KOPT-K1 (cell line): ENCODE results near the gene ENTHD1.
"Not testable (repeated sequence)": the region's sequence is repeated elsewhere in the genome, so short reads cannot be mapped to it uniquely, and the experiment has no call there.

Experiments
- H3K27ac ChIP-seq: fragments of 200-600 bp; sonication (generic); 2 replicates; pipeline ENCODE4 v1.5.1; 2016; ENCODE audit warnings: antibody characterized with exemption, mild to moderate bottlenecking, low read depth, low read length; ENCODE audit not compliant: poor library complexity, severe bottlenecking
- H3K36me3 ChIP-seq: fragments of 200-600 bp; sonication (generic); 2 replicates; pipeline ENCODE4 v1.5.1; 2017; ENCODE audit warnings: antibody characterized with exemption, mild to moderate bottlenecking, low read length, moderate library complexity; ENCODE audit not compliant: insufficient read depth
- H3K9me3 ChIP-seq: fragments of 200-600 bp; sonication (generic); 2 replicates; pipeline ENCODE4 v1.5.1; 2017; ENCODE audit warnings: antibody characterized with exemption, low read length, mild to moderate bottlenecking; ENCODE audit not compliant: insufficient read depth, poor library complexity, severe bottlenecking

ENTHD1 gene

GRCh38 chr22:39735776-39736175 lies 157.8 kb downstream of the ENTHD1 start:
- Histone ChIP-seq H3K27ac (no peak overlapping the region), H3K9me3 (no peaks in the 10 kb centered on the region), H3K36me3 (no peaks in the 10 kb centered on the region)

- Histone ChIP-seq H3K27ac (no peak overlapping the region), H3K9me3 (no peaks in the 10 kb centered on the region), H3K36me3 (no peaks in the 10 kb centered on the region)
These were observed 158.7 kb downstream of the ENTHD1 start for GRCh38 chr22:39734866-39735265.

- H3K9me3 ChIP-seq, H3K27ac ChIP-seq, H3K36me3 ChIP-seq: not testable (repeated sequence)
These were observed 159.5 kb downstream of the ENTHD1 start for GRCh38 chr22:39734046-39734445.

- Histone ChIP-seq H3K36me3 (no peaks in the 10 kb centered on the region), H3K27ac (no peak overlapping the region), H3K9me3 (no peaks in the 10 kb centered on the region)
These were observed 160.4 kb downstream of the ENTHD1 start for GRCh38 chr22:39733191-39733590.

- Histone ChIP-seq H3K9me3 (no peaks in the 10 kb centered on the region), H3K27ac (no peak overlapping the region), H3K36me3 (no peaks in the 10 kb centered on the region)
These were observed 160.9 kb downstream of the ENTHD1 start for GRCh38 chr22:39732625-39733024.

- Histone ChIP-seq H3K9me3 (no peaks in the 10 kb centered on the region), H3K27ac (no peak overlapping the region), H3K36me3 (no peaks in the 10 kb centered on the region)
These were observed 161.5 kb downstream of the ENTHD1 start for GRCh38 chr22:39731881-39732555.

- Histone ChIP-seq H3K9me3 (no peaks in the 10 kb centered on the region), H3K36me3 (no peaks in the 10 kb centered on the region), H3K27ac (no peak overlapping the region)
These were observed 162.1 kb downstream of the ENTHD1 start for GRCh38 chr22:39731481-39731880.

GRCh38 chr22:39729141-39729934 lies 164.2 kb downstream of the ENTHD1 start:
- H3K36me3 ChIP-seq, result no peaks in the 10 kb centered on the region
- H3K9me3 ChIP-seq, result no peaks in the 10 kb centered on the region
- H3K27ac ChIP-seq, result no peak overlapping the region

GRCh38 chr22:39728236-39728860 lies 165.2 kb downstream of the ENTHD1 start:
- Histone ChIP-seq H3K27ac (no peak overlapping the region), H3K9me3 (no peaks in the 10 kb centered on the region), H3K36me3 (no peaks in the 10 kb centered on the region)

GRCh38 chr22:39727541-39727940 lies 166.0 kb downstream of the ENTHD1 start:
- H3K36me3 ChIP-seq, result no peaks in the 10 kb centered on the region
- H3K27ac ChIP-seq, result no peak overlapping the region
- H3K9me3 ChIP-seq, result no peaks in the 10 kb centered on the region

GRCh38 chr22:39725351-39726035 lies 168.1 kb downstream of the ENTHD1 start:
- Histone ChIP-seq H3K27ac (no peak overlapping the region), H3K9me3 (no peaks in the 10 kb centered on the region), H3K36me3 (no peaks in the 10 kb centered on the region)

GRCh38 chr22:39724857-39725256 lies 168.7 kb downstream of the ENTHD1 start:
- Histone ChIP-seq H3K36me3 (no peaks in the 10 kb centered on the region), H3K9me3 (no peaks in the 10 kb centered on the region), H3K27ac (no peak overlapping the region)

- Histone ChIP-seq H3K9me3 (no peaks in the 10 kb centered on the region), H3K36me3 (no peaks in the 10 kb centered on the region), H3K27ac (no peak overlapping the region)
These were observed 169.2 kb downstream of the ENTHD1 start for GRCh38 chr22:39724390-39724789.

GRCh38 chr22:39723899-39724351 lies 169.6 kb downstream of the ENTHD1 start:
- Histone ChIP-seq H3K9me3 (no peaks in the 10 kb centered on the region), H3K36me3 (no peaks in the 10 kb centered on the region), H3K27ac (no peak overlapping the region)

- Histone ChIP-seq H3K27ac (no peak overlapping the region), H3K36me3 (no peaks in the 10 kb centered on the region), H3K9me3 (no peaks in the 10 kb centered on the region)
These were observed 170.1 kb downstream of the ENTHD1 start for GRCh38 chr22:39723463-39723862.
